Loucy (cell line): ENCODE data around the gene UBE3D.

ENCODE experiments used
- H2AFZ ChIP-seq: fragments of 200-600 bp; sonication (generic); 2 replicates; pipeline ENCODE4 v1.6.0; 2016; ENCODE audit warnings: antibody characterized with exemption, mild to moderate bottlenecking, low read length, moderate library complexity
- H3F3A ChIP-seq: fragments of 200-600 bp; 2 replicates; pipeline ENCODE4 v1.6.0; 2016; ENCODE audit warnings: antibody characterized with exemption, low read depth, mild to moderate bottlenecking
- H3K27me3 ChIP-seq: fragments of 200-600 bp; sonication (generic); 2 replicates; pipeline ENCODE4 v1.6.1; 2014; ENCODE audit warnings: low read length, mild to moderate bottlenecking; ENCODE audit not compliant: insufficient read depth, poor library complexity, severe bottlenecking
- H3K36me3 ChIP-seq: fragments of 200-600 bp; sonication (generic); 2 replicates; pipeline ENCODE4 v1.6.1; 2016; ENCODE audit warnings: low read length; ENCODE audit not compliant: insufficient read depth
- H3K4me1 ChIP-seq: fragments of 200-600 bp; sonication (generic); 2 replicates; pipeline ENCODE4 v1.5.1; 2014; ENCODE audit warnings: low read length, mild to moderate bottlenecking; ENCODE audit not compliant: insufficient read depth, poor library complexity, severe bottlenecking
- H3K4me2 ChIP-seq: fragments of 200-600 bp; sonication (generic); 2 replicates; pipeline ENCODE4 v1.6.0; 2014; ENCODE audit warnings: antibody characterized with exemption, low read length, low read depth, mild to moderate bottlenecking; ENCODE audit not compliant: poor library complexity, severe bottlenecking
- H3K4me3 ChIP-seq: fragments of 200-600 bp; sonication (generic); 2 replicates; pipeline ENCODE4 v1.5.1; 2014; ENCODE audit warnings: low read length, mild to moderate bottlenecking, mixed read lengths; ENCODE audit not compliant: poor library complexity, severe bottlenecking
- H3K79me2 ChIP-seq: fragments of 200-600 bp; sonication (generic); 2 replicates; pipeline ENCODE4 v1.6.1; 2014; ENCODE audit warnings: low read length; ENCODE audit not compliant: insufficient read depth
- H3K9ac ChIP-seq: fragments of 200-600 bp; sonication (generic); 2 replicates; pipeline ENCODE4 v1.6.0; 2014; ENCODE audit warnings: mild to moderate bottlenecking, low read depth, low read length, moderate library complexity; ENCODE audit not compliant: poor library complexity, severe bottlenecking
- H3K9me2 ChIP-seq: fragments of 200-600 bp; sonication (generic); replicated peaks from 2 replicates; pipeline ENCODE4 v1.6.1; 2016; ENCODE audit warnings: low read depth, low read length, mixed read lengths
- H3K9me3 ChIP-seq: fragments of 200-600 bp; sonication (generic); 2 replicates; pipeline ENCODE4 v1.6.1; 2014; ENCODE audit warnings: mild to moderate bottlenecking, antibody characterized with exemption, low read length, low read depth; ENCODE audit not compliant: insufficient read depth
- H4K20me1 ChIP-seq: fragments of 200-600 bp; sonication (generic); 2 replicates; pipeline ENCODE4 v1.6.0; 2014; ENCODE audit warnings: antibody characterized with exemption, low read length, mild to moderate bottlenecking; ENCODE audit not compliant: insufficient read depth, poor library complexity, severe bottlenecking
- CTCF ChIP-seq: fragments of 200-600 bp; sonication (generic); conservative IDR thresholded peaks from 2 replicates; pipeline ENCODE4 v1.5.1; 2014; ENCODE audit warnings: mild to moderate bottlenecking, antibody characterized with exemption, low read length
- EZH2phosphoT487 ChIP-seq: fragments of 200-600 bp; IDR thresholded peaks from 2 replicates; pipeline ENCODE4 v1.6.1; 2018; ENCODE audit warnings: antibody characterized with exemption, mild to moderate bottlenecking, moderate library complexity, borderline replicate concordance

The UBE3D gene

GRCh38 chr6:82968708-82969107 is 96.9 kb downstream of the UBE3D start:
- no peak for TF ChIP-seq EZH2phosphoT487
- no peak for TF ChIP-seq CTCF

GRCh38 chr6:82963191-82963925 is 102.3 kb downstream of the UBE3D start:
- no peaks in the 10 kb centered on the region for H3K9me3 ChIP-seq
- no peaks in the 10 kb centered on the region for H3K27me3 ChIP-seq
- no peak overlapping the region for H3K9ac ChIP-seq
- TF ChIP-seq EZH2phosphoT487 (no peak), CTCF (no peak)
- no peaks in the 10 kb centered on the region for H3F3A ChIP-seq
- no peak overlapping the region for H3K4me3 ChIP-seq
- H3K36me3 ChIP-seq: no peaks in the 10 kb centered on the region
- H3K4me1 ChIP-seq: peaks cover 14% of the 10 kb centered on the region
- no peaks in the 10 kb centered on the region for H3K9me2 ChIP-seq
- no peaks in the 10 kb centered on the region for H3K79me2 ChIP-seq
- H3K4me2 ChIP-seq: no peak overlapping the region
- H2AFZ ChIP-seq: no peak overlapping the region
- no peaks in the 10 kb centered on the region for H4K20me1 ChIP-seq

More at GRCh38 chr6:82968708-82969107, 96.9 kb downstream of the UBE3D start:
- Histone ChIP-seq H3K36me3 (no peaks in the 10 kb centered on the region), H3K9me3 (no peaks in the 10 kb centered on the region), H3K79me2 (no peaks in the 10 kb centered on the region), H3K4me1 (no peaks in the 10 kb centered on the region), H3F3A (no peaks in the 10 kb centered on the region), H3K4me2 (no peak overlapping the region), H4K20me1 (no peaks in the 10 kb centered on the region), H3K27me3 (no peaks in the 10 kb centered on the region), H3K4me3 (no peak overlapping the region), H2AFZ (no peak overlapping the region), H3K9me2 (no peaks in the 10 kb centered on the region), H3K9ac (no peak overlapping the region)

GRCh38 chr6:82959385-82959941 is 106.2 kb downstream of the UBE3D start:
- Histone ChIP-seq H3K4me2 (no peak overlapping the region), H3K9me2 (no peaks in the 10 kb centered on the region), H2AFZ (no peak overlapping the region), H3K36me3 (no peaks in the 10 kb centered on the region), H3K4me3 (no peak overlapping the region), H3K79me2 (peaks cover 26% of the 10 kb centered on the region), H3K9me3 (no peaks in the 10 kb centered on the region), H4K20me1 (no peaks in the 10 kb centered on the region), H3K4me1 (peaks cover 51% of the 10 kb centered on the region), H3K9ac (no peak overlapping the region), H3K27me3 (no peaks in the 10 kb centered on the region), H3F3A (no peaks in the 10 kb centered on the region; the same call in 1 of the 2 replicates)
- TF ChIP-seq CTCF (no peak), EZH2phosphoT487 (no peak)
